ENCODE data around the gene PRUNE2. TPM values are rescaled to one million over a fixed set of nuclear protein-coding genes. Genes with fewer than 3 reads are reported as not detected.
A peak's percentile ranks its signal among the peaks of the same experiment; 100 is the strongest.
"Not testable (repeated sequence)": the region's sequence is repeated elsewhere in the genome, so short reads cannot be mapped to it uniquely, and the experiment has no call there.

The PRUNE2 gene
- total RNA-seq, 1 donor from 2014 or later: 4.9 TPM

- no peak for ATAC-seq
Observed at GRCh38 chr9:76866689-76867088, 39.2 kb downstream of the PRUNE2 start.

- ATAC-seq: no peak
Observed at GRCh38 chr9:76863832-76864231, 42.1 kb downstream of the PRUNE2 start.

- ATAC-seq: no peak
Observed at GRCh38 chr9:76859860-76860259, 46.1 kb downstream of the PRUNE2 start.

- not testable (repeated sequence) for ATAC-seq
Observed at GRCh38 chr9:76858248-76858647, 47.7 kb downstream of the PRUNE2 start.

- no peak for ATAC-seq
Observed at GRCh38 chr9:76856016-76856415, 49.9 kb downstream of the PRUNE2 start.

- no peak for ATAC-seq
Observed at GRCh38 chr9:76855015-76855414, 50.9 kb downstream of the PRUNE2 start.

GRCh38 chr9:76852026-76852425 is 53.9 kb downstream of the PRUNE2 start:
- ATAC-seq: no peak

GRCh38 chr9:76846297-76846696 is 59.6 kb downstream of the PRUNE2 start:
- no peak for ATAC-seq

GRCh38 chr9:76845254-76845653 is 60.7 kb downstream of the PRUNE2 start:
- no peak for ATAC-seq

GRCh38 chr9:76835571-76836283 is 70.2 kb downstream of the PRUNE2 start:
- no peak for ATAC-seq

- no peak for ATAC-seq
Observed at GRCh38 chr9:76828447-76828846, 77.5 kb downstream of the PRUNE2 start.

- no peak for ATAC-seq
Observed at GRCh38 chr9:76827296-76828080, 78.4 kb downstream of the PRUNE2 start.

GRCh38 chr9:76820431-76820830 is 85.5 kb downstream of the PRUNE2 start:
- no peak for ATAC-seq

GRCh38 chr9:76818271-76818670 is 87.6 kb downstream of the PRUNE2 start:
- peak; percentile 99 for ATAC-seq

- ATAC-seq: peak; percentile 69
Observed at GRCh38 chr9:76817489-76817888, 88.4 kb downstream of the PRUNE2 start.

GRCh38 chr9:76812591-76812990 is 93.3 kb downstream of the PRUNE2 start:
- ATAC-seq: no peak

- peak; percentile 74 for ATAC-seq
Observed at GRCh38 chr9:76810377-76810957, 95.4 kb downstream of the PRUNE2 start.

GRCh38 chr9:76808636-76809035 is 97.3 kb downstream of the PRUNE2 start:
- no peak for ATAC-seq

- no peak for ATAC-seq
Observed at GRCh38 chr9:76803762-76804161, 102.2 kb downstream of the PRUNE2 start.

- no peak for ATAC-seq
Observed at GRCh38 chr9:76803083-76803482, 102.8 kb downstream of the PRUNE2 start.

- no peak for ATAC-seq
Observed at GRCh38 chr9:76800901-76801300, 105.0 kb downstream of the PRUNE2 start.

GRCh38 chr9:76799473-76799872 is 106.4 kb downstream of the PRUNE2 start:
- ATAC-seq: no peak

GRCh38 chr9:76798527-76798926 is 107.4 kb downstream of the PRUNE2 start:
- no peak for ATAC-seq

- ATAC-seq: no peak
Observed at GRCh38 chr9:76796296-76796695, 109.6 kb downstream of the PRUNE2 start.

Measured in esophagus mucosa (tissue), 1 donor.